Measurements from ENCODE around the gene ZNF333. TPM values are rescaled to one million over a fixed set of nuclear protein-coding genes. Genes with fewer than 3 reads are reported as not detected.

ZNF333 gene
- total RNA-seq, 6 experiments from 2014 or later = 7.9 to 10.0 (median 9.1) TPM

GRCh38 chr19:14678199-14678598 lies 11.6 kb upstream of the ZNF333 start:
- H3K4me3 Mint-ChIP-seq = no peak overlapping the region
- no peaks in the 10 kb centered on the region; the same call in none of the 2 replicates for H3K27me3 Mint-ChIP-seq (ENCODE audit: insufficient read depth)
- H3K27ac Mint-ChIP-seq = no peak overlapping the region
- H3K36me3 Mint-ChIP-seq (ENCODE audit: low read depth) = no peaks in the 10 kb centered on the region
- H3K9me3 Mint-ChIP-seq = no peaks in the 10 kb centered on the region
- no peak for TF ChIP-seq CTCF (IDR thresholded peaks at IDR 0.05)
- DNase-seq = no peak
- H3K4me1 Mint-ChIP-seq (ENCODE audit: low read depth) = no peaks in the 10 kb centered on the region

GRCh38 chr19:14682084-14682483 lies 7.8 kb upstream of the ZNF333 start:
- Mint-ChIP-seq H3K4me3 (no peak overlapping the region), H3K4me1 (ENCODE audit: low read depth) (no peaks in the 10 kb centered on the region), H3K27me3 (ENCODE audit: insufficient read depth) (no peaks in the 10 kb centered on the region), H3K27ac (no peak overlapping the region), H3K9me3 (no peaks in the 10 kb centered on the region), H3K36me3 (ENCODE audit: low read depth) (no peaks in the 10 kb centered on the region)
- DNase-seq = no peak
- no peak for TF ChIP-seq CTCF (IDR thresholded peaks at IDR 0.05)

GRCh38 chr19:14683439-14683838 lies 6.4 kb upstream of the ZNF333 start:
- Mint-ChIP-seq H3K36me3 (ENCODE audit: low read depth) (no peaks in the 10 kb centered on the region), H3K9me3 (no peaks in the 10 kb centered on the region), H3K4me1 (ENCODE audit: low read depth) (no peaks in the 10 kb centered on the region), H3K4me3 (no peak overlapping the region), H3K27me3 (ENCODE audit: insufficient read depth) (no peaks in the 10 kb centered on the region), H3K27ac (no peak overlapping the region)
- TF ChIP-seq CTCF (IDR thresholded peaks at IDR 0.05) = no peak
- DNase-seq = no peak

- H3K9me3 Mint-ChIP-seq = no peaks in the 10 kb centered on the region
- no peaks in the 10 kb centered on the region for H3K36me3 Mint-ChIP-seq (ENCODE audit: low read depth)
- H3K4me1 Mint-ChIP-seq (ENCODE audit: low read depth) = peaks cover 6% of the 10 kb centered on the region
- peak; percentile 74 for TF ChIP-seq CTCF (IDR thresholded peaks at IDR 0.05)
- H3K27me3 Mint-ChIP-seq (ENCODE audit: insufficient read depth) = peaks cover 3% of the 10 kb centered on the region; the same call in 1 of the 2 replicates
- no peak overlapping the region for H3K4me3 Mint-ChIP-seq
- DNase-seq = peak; percentile 4
- H3K27ac Mint-ChIP-seq = no peak overlapping the region
Observed at GRCh38 chr19:14686411-14686810, 3.4 kb upstream of the ZNF333 start.

- H3K27me3 Mint-ChIP-seq (ENCODE audit: insufficient read depth) = peaks cover 3% of the 10 kb centered on the region
- H3K4me3 Mint-ChIP-seq = no peak overlapping the region
- no peak for TF ChIP-seq CTCF (IDR thresholded peaks at IDR 0.05)
- peaks cover 14% of the 10 kb centered on the region for H3K36me3 Mint-ChIP-seq (ENCODE audit: low read depth)
- no peak for DNase-seq
- H3K27ac Mint-ChIP-seq = no peak overlapping the region
- H3K4me1 Mint-ChIP-seq (ENCODE audit: low read depth) = no peaks in the 10 kb centered on the region; the same call in 1 of the 2 replicates
- H3K9me3 Mint-ChIP-seq = no peaks in the 10 kb centered on the region
Observed at GRCh38 chr19:14694641-14695266, 4.9 kb downstream of the ZNF333 start.
